Prostate gland (tissue), 2 donors: ENCODE data around the gene SLC15A2.

Experiments
- POLR2A ChIP-seq: fragments of 450-650 bp; IDR thresholded peaks from one replicate; pipeline ENCODE4 v1.6.1; 2016; ENCODE audit warnings: antibody characterized with exemption, mild to moderate bottlenecking
- POLR2AphosphoS5 ChIP-seq: sonication (generic); formaldehyde crosslinking; IDR thresholded peaks from one replicate; pipeline ENCODE4 v1.6.1; 2017; ENCODE audit warnings: antibody characterized with exemption
- TF ChIP-seq, protein P1 (sequence below), 4 experiments: fragments of 200-600 bp in 2 of 4; fragments of 450-650 bp in 2 of 4; sonication (generic) in 2 of 4; IDR thresholded peaks; 1 replicate in 3 of 4; 2 replicates in 1 of 4; pipeline ENCODE4 v1.5.1; 2016 to 2019; ENCODE audit warnings: antibody characterized with exemption in 4 of 4, mild to moderate bottlenecking in 2 of 4, moderate library complexity in 2 of 4

DNA sequence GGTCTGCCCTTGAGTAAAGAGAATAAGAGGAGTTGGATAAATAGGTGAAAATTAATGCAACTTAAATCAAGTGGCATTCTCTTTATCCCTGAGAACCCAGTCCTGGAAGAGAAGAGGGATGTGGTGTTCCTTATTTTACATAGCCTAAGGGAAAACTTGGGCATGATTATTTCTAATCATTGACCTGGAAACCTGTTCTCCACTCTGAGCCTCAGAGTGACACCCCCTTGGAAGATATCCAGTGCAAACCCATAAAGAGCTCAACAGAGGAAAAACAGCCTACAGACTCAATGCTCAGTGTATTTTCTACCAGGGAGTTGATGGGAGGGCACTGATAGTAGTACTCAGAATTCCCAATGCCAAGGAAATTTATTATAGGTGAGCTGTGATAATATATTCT, 22.0 kb downstream of the SLC15A2 start:
- TF ChIP-seq, protein P1, sequence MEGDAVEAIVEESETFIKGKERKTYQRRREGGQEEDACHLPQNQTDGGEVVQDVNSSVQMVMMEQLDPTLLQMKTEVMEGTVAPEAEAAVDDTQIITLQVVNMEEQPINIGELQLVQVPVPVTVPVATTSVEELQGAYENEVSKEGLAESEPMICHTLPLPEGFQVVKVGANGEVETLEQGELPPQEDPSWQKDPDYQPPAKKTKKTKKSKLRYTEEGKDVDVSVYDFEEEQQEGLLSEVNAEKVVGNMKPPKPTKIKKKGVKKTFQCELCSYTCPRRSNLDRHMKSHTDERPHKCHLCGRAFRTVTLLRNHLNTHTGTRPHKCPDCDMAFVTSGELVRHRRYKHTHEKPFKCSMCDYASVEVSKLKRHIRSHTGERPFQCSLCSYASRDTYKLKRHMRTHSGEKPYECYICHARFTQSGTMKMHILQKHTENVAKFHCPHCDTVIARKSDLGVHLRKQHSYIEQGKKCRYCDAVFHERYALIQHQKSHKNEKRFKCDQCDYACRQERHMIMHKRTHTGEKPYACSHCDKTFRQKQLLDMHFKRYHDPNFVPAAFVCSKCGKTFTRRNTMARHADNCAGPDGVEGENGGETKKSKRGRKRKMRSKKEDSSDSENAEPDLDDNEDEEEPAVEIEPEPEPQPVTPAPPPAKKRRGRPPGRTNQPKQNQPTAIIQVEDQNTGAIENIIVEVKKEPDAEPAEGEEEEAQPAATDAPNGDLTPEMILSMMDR (IDR thresholded peaks at IDR 0.05) = no peak
- TF ChIP-seq POLR2A (no peak), POLR2AphosphoS5 (peak; percentile 9)
